CD4-positive, alpha-beta T cell (primary cell): ENCODE data around the gene CD109. TPM values are rescaled to one million over a fixed set of nuclear protein-coding genes. Genes with fewer than 3 reads are reported as not detected.

Source experiments
- ATAC-seq: fragments of 200-7000 bp; cut with Tn5 transposase; one replicate; pipeline ENCODE4 v1.10.0; 2022; ENCODE audit warnings: mild to moderate bottlenecking; ENCODE audit not compliant: poor library complexity
- CTCF ChIA-PET: fragments of 350-600 bp; sonication (Branson Sonifier 250); formaldehyde crosslinking; loops from one replicate; lab custom pipeline; 2021; ENCODE audit warnings: antibody characterized with exemption, inconsistent platforms; lab: Charles Lee
- POLR2A ChIA-PET: fragments of 350-600 bp; sonication (Branson Sonifier 250); formaldehyde crosslinking; loops from one replicate; lab custom pipeline; 2021; ENCODE audit warnings: antibody characterized with exemption, inconsistent platforms; lab: Charles Lee
- DNase-seq, 14 experiments: peaks; one replicate each; pipeline ENCODE4 v3.0.0-alpha.2; 2013 to 2020; ENCODE audit warnings: mixed read lengths in 2 of 14
- H3K27ac ChIP-seq, 2 donors: one replicate each; pipeline versions ENCODE4 v1.5.1 to v1.7.0; 2013; ENCODE audit warnings: low read length in 2 of 2, low read depth in 1 of 2, mild to moderate bottlenecking in 1 of 2
- H3K27me3 ChIP-seq, 2 experiments: 1 replicate in 1 of 2; 2 replicates in 1 of 2; pipeline versions ENCODE4 v1.6.1 to v1.7.0; 2013; ENCODE audit warnings: low read length in 2 of 2, control low read depth in 1 of 2, mild to moderate bottlenecking in 1 of 2, moderate library complexity in 1 of 2; ENCODE audit not compliant: insufficient read depth in 2 of 2, control insufficient read depth in 1 of 2
- H3K36me3 ChIP-seq: one replicate; pipeline ENCODE4 v1.6.1; 2013; ENCODE audit warnings: low read length, control low read depth; ENCODE audit not compliant: insufficient read depth
- H3K4me1 ChIP-seq: one replicate; pipeline ENCODE4 v1.6.1; 2013; ENCODE audit warnings: low read length, control low read depth; ENCODE audit not compliant: insufficient read depth
- H3K4me3 ChIP-seq: one replicate; pipeline ENCODE4 v1.5.1; 2013; ENCODE audit warnings: mild to moderate bottlenecking, low read length, moderate library complexity
- H3K9me3 ChIP-seq, 2 experiments: 1 replicate in 1 of 2; 2 replicates in 1 of 2; pipeline versions ENCODE4 v1.6.1 to v1.7.0; 2013; ENCODE audit warnings: low read length in 2 of 2, mild to moderate bottlenecking in 2 of 2, control low read depth in 1 of 2, moderate library complexity in 1 of 2; ENCODE audit not compliant: control insufficient read depth in 1 of 2, insufficient read depth in 1 of 2
- H3K27ac Mint-ChIP-seq: one replicate; pipeline ENCODE4 v1.8.0; 2020; ENCODE audit warnings: mixed read lengths
- H3K27me3 Mint-ChIP-seq: one replicate; pipeline ENCODE4 v1.8.0; 2021; ENCODE audit warnings: mixed read lengths
- H3K36me3 Mint-ChIP-seq: one replicate; pipeline ENCODE4 v1.8.0; 2021; ENCODE audit warnings: low read depth, mixed read lengths
- H3K4me1 Mint-ChIP-seq: one replicate; pipeline ENCODE4 v1.8.0; 2021; ENCODE audit warnings: low read depth, mixed read lengths
- H3K4me3 Mint-ChIP-seq: one replicate; pipeline ENCODE4 v1.8.0; 2020; ENCODE audit warnings: mild to moderate bottlenecking, mixed read lengths
- H3K9me3 Mint-ChIP-seq: one replicate; pipeline ENCODE4 v1.8.0; 2020; ENCODE audit warnings: mixed read lengths
- CTCF ChIP-seq: fragments of 200-600 bp; IDR thresholded peaks from one replicate; pipeline ENCODE4 v1.8.0; 2022; ENCODE audit warnings: antibody characterized with exemption, mild to moderate bottlenecking
- intact Hi-C, 2 experiments: fragments of 100-400 bp; cut with DNase I in 1 of 2; cut with micrococcal nuclease in 1 of 2; formaldehyde crosslinking; loops; one replicate each; pipeline versions ENCODE4 v1.15.1 to v1.9.0; 2023 to 2025; cut with DNase I, micrococcal nuclease
- total RNA-seq, 174 experiments: library from RNA in 2 of 174; stranded (reverse) in 2 of 174; gene quantifications; one replicate each; pipeline ENCODE4 v1.2.3 and lab custom pipeline; 2021 to 2026

The CD109 gene
- total RNA-seq, 2 experiments from 2014 or later = 0.75 to 0.80 TPM

- Histone ChIP-seq H3K27me3 (no peaks in the 10 kb centered on the region), H3K9me3 (no peaks in the 10 kb centered on the region), H3K27ac (no peak overlapping the region), H3K36me3 (no peaks in the 10 kb centered on the region), H3K4me3 (no peak overlapping the region), H3K4me1 (no peaks in the 10 kb centered on the region)
- ChIA-PET POLR2A (no interaction called here), CTCF (interaction anchor here (0.7 kb wide), 1 partner anchor 387 kb away, joined by 3 read pairs; no protein-coding TSS in a partner anchor)
- H3K27me3 Mint-ChIP-seq = peaks cover 3% of the 10 kb centered on the region
- no peak for DNase-seq
- H3K36me3 Mint-ChIP-seq = no peaks in the 10 kb centered on the region
- intact Hi-C loops = no loop called here
- H3K9me3 Mint-ChIP-seq = no peaks in the 10 kb centered on the region
- H3K27ac Mint-ChIP-seq = no peak overlapping the region
- H3K4me1 Mint-ChIP-seq = no peaks in the 10 kb centered on the region
- H3K4me3 Mint-ChIP-seq = no peak overlapping the region
- no peak for ATAC-seq
- TF ChIP-seq CTCF = no peak
Observed at GRCh38 chr6:73704260-73704659, 8.3 kb downstream of the CD109 start.

- intact Hi-C loops = no loop called here
- Histone ChIP-seq H3K9me3 (no peaks in the 10 kb centered on the region), H3K36me3 (no peaks in the 10 kb centered on the region), H3K27me3 (no peaks in the 10 kb centered on the region), H3K4me1 (no peaks in the 10 kb centered on the region), H3K27ac (no peak overlapping the region), H3K4me3 (no peak overlapping the region)
- Mint-ChIP-seq H3K27ac (no peak overlapping the region), H3K36me3 (no peaks in the 10 kb centered on the region), H3K9me3 (no peaks in the 10 kb centered on the region), H3K4me3 (no peak overlapping the region), H3K27me3 (peaks cover 3% of the 10 kb centered on the region), H3K4me1 (no peaks in the 10 kb centered on the region)
- ChIA-PET CTCF (no interaction called here), POLR2A (no interaction called here)
- TF ChIP-seq CTCF = no peak
- no peak for ATAC-seq
- DNase-seq = no peak
Observed at GRCh38 chr6:73704798-73705197, 8.8 kb downstream of the CD109 start.

- H3K4me3 Mint-ChIP-seq = no peak overlapping the region
- ATAC-seq (no peak), DNase-seq (no peak)
- Histone ChIP-seq H3K9me3 (no peaks in the 10 kb centered on the region), H3K36me3 (no peaks in the 10 kb centered on the region), H3K4me1 (no peaks in the 10 kb centered on the region), H3K27me3 (no peaks in the 10 kb centered on the region), H3K4me3 (no peak overlapping the region), H3K27ac (no peak overlapping the region)
- no peak for TF ChIP-seq CTCF
- H3K4me1 Mint-ChIP-seq = no peaks in the 10 kb centered on the region
- no peaks in the 10 kb centered on the region for H3K36me3 Mint-ChIP-seq
- H3K9me3 Mint-ChIP-seq = no peaks in the 10 kb centered on the region
- no peaks in the 10 kb centered on the region for H3K27me3 Mint-ChIP-seq
- intact Hi-C loops = no loop called here
- ChIA-PET POLR2A (no interaction called here), CTCF (interaction anchor here (1.6 kb wide), 1 partner anchor 32 kb away, joined by 4 read pairs; no protein-coding TSS in a partner anchor)
- H3K27ac Mint-ChIP-seq = no peak overlapping the region
Observed at GRCh38 chr6:73706971-73707370, 11.0 kb downstream of the CD109 start.
